GM12878 (cell line): ENCODE results near the gene PDZD7. TPM values are rescaled to one million over a fixed set of nuclear protein-coding genes. Genes with fewer than 3 reads are reported as not detected.

ENCODE experiments used
- CBX3 ChIP-seq: fragments of 200-600 bp; sonication (generic); IDR thresholded peaks from 2 replicates; pipeline ENCODE4 v1.6.1; 2016; ENCODE audit warnings: low read depth, borderline replicate concordance
- ESRRA ChIP-seq: IDR thresholded peaks from 2 replicates; pipeline ENCODE4 v1.6.1; 2012; ENCODE audit warnings: mild to moderate bottlenecking, low read length, improper control_type of control experiment
- IKZF1 ChIP-seq: fragments of 450-650 bp; conservative IDR thresholded peaks from 2 replicates; pipeline ENCODE4 v1.6.1; 2017; ENCODE audit warnings: antibody characterized with exemption, mild to moderate bottlenecking
- MEF2A ChIP-seq: IDR thresholded peaks from 2 replicates; pipeline ENCODE4 v1.6.1; 2011; ENCODE audit warnings: low read depth, mild to moderate bottlenecking, low read length, moderate library complexity; ENCODE audit not compliant: insufficient read depth
- NBN ChIP-seq: fragments of 450-650 bp; IDR thresholded peaks from 2 replicates; pipeline ENCODE4 v1.6.1; 2016
- NFIC ChIP-seq: IDR thresholded peaks from 2 replicates; pipeline ENCODE4 v1.6.1; 2012; ENCODE audit warnings: low read depth, mild to moderate bottlenecking, inconsistent platforms, low read length, moderate library complexity
- NRF1 ChIP-seq: conservative IDR thresholded peaks from 2 replicates; pipeline ENCODE4 v1.6.1; 2011; ENCODE audit warnings: mild to moderate bottlenecking, low read depth, low read length, improper control_type of control experiment
- POU2F2 ChIP-seq: IDR thresholded peaks from 3 replicates; pipeline ENCODE4 v1.6.1; 2011; ENCODE audit warnings: low read depth, mild to moderate bottlenecking, low read length, borderline replicate concordance
- RAD21 ChIP-seq: IDR thresholded peaks from 2 replicates; pipeline ENCODE4 v1.6.1; 2011; ENCODE audit warnings: mild to moderate bottlenecking, low read depth, low read length, moderate library complexity; ENCODE audit not compliant: insufficient read depth
- SMC3 ChIP-seq: IDR thresholded peaks from 2 replicates; pipeline ENCODE4 v1.6.1; 2011; ENCODE audit warnings: low read length, improper control_type of control experiment, borderline replicate concordance
- SUZ12 ChIP-seq: fragments of 200-600 bp; sonication (generic); IDR thresholded peaks from one replicate; pipeline ENCODE4 v1.6.1; 2018; ENCODE audit warnings: antibody characterized with exemption, mild to moderate bottlenecking; ENCODE audit not compliant: unreplicated experiment
- YBX1 ChIP-seq: fragments of 450-650 bp; IDR thresholded peaks from 2 replicates; pipeline ENCODE4 v1.6.1; 2016; ENCODE audit warnings: antibody characterized with exemption
- ZBED1 ChIP-seq: IDR thresholded peaks from 2 replicates; pipeline ENCODE4 v1.6.1; 2016; ENCODE audit warnings: borderline replicate concordance
- polyA plus RNA-seq, 11 experiments: library from polyadenylated mRNA; depleted of rRNA in 4 of 11; unstranded in 6 of 11; stranded (reverse) in 5 of 11; fragments of >200 nt; fragmentation: Nextera tagmentation in 4 of 11; fragmentation: Illumina TruSeq in 1 of 11; extraction: Ambion mirVana in 4 of 11; extraction: Trizol in 1 of 11; gene quantifications; 1 replicate in 1 of 11; 2 replicates in 10 of 11; pipeline versions ENCODE4 v1.2.1 to v1.2.3, GENCODE V29; 2011 to 2016; ENCODE audit warnings: inconsistent platforms in 2 of 11, missing spikeins in 2 of 11, low read depth in 1 of 11
- total RNA-seq, 4 experiments: library from RNA; depleted of rRNA in 3 of 4; stranded (reverse); fragments of >200 nt in 3 of 4; fragmentation: Illumina TruSeq in 1 of 4; extraction: Trizol in 1 of 4; gene quantifications; 2 replicates each; pipeline versions ENCODE4 v1.2.1 to v1.2.3, GENCODE V29; 2013 to 2021
- TF ChIP-seq, protein P1 (sequence below): IDR thresholded peaks from 2 replicates; pipeline ENCODE4 v1.6.1; 2011; ENCODE audit warnings: low read depth, mild to moderate bottlenecking, low read length, moderate library complexity, borderline replicate concordance; ENCODE audit errors: extremely low read depth
- TF ChIP-seq, protein P2 (sequence below): fragments of 450-650 bp; IDR thresholded peaks from 2 replicates; pipeline ENCODE4 v1.6.1; 2016; ENCODE audit warnings: mild to moderate bottlenecking
- TF ChIP-seq, protein P3 (sequence below): fragments of 450-650 bp; IDR thresholded peaks from 2 replicates; pipeline ENCODE4 v1.6.1; 2016; ENCODE audit warnings: mild to moderate bottlenecking
- TF ChIP-seq, protein P4 (sequence below): fragments of 450-650 bp; formaldehyde crosslinking; IDR thresholded peaks from 2 replicates; pipeline ENCODE4 v1.5.0; 2022; ENCODE audit warnings: mild to moderate bottlenecking, missing genetic modification characterization

The PDZD7 gene
- total and polyA plus RNA-seq, 10 of the 15 experiments (the other 5 are each of a cell fraction or from before 2014, with no cell fraction given), result 0.01 to 0.20 (median 0.03) TPM; not detected in 7

DNA sequence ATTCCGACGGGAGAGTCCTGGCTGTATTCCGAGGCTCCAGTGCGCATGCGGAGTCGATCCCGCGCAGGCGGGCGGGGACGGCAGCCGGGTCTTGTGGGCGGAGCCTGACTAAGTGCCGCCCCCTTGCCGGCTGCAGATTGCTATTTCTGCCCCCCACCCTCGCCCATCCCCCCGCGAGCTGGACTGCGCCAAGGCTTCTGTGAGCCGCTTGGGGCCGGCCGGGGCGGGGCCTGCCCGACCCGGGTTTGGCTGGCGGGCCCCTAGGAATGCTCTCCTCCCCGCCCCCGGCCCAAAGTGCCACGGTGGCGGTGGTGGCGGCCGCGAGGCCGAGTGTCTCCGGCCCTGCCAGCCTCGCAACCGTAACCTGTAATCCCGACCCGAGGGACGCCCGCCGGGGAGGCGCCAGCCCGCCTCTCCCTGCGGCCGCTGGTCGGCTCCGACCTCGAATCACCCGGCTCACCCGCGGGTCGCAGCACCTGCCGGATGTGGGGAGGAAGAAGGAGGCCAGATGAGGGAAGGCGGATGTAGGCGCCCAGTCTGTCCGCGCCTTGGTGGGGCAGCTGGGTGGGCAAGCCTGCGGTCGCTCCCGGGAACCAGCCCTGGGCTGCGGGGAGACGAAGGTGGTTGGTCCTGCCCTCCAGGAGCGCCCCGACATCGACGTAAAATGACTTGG, 30.2 kb upstream of the PDZD7 start (continued):
- no peak for TF ChIP-seq POU2F2
- no peak for TF ChIP-seq CBX3
- no peak for TF ChIP-seq MEF2A
- peak; percentile 71 for TF ChIP-seq NRF1
- no peak for TF ChIP-seq SUZ12
- TF ChIP-seq RAD21, result no peak
- no peak for TF ChIP-seq ESRRA
- no peak for TF ChIP-seq YBX1
- TF ChIP-seq, protein P1, sequence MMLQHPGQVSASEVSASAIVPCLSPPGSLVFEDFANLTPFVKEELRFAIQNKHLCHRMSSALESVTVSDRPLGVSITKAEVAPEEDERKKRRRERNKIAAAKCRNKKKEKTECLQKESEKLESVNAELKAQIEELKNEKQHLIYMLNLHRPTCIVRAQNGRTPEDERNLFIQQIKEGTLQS, result no peak
- TF ChIP-seq SMC3, result no peak; the same call in 1 of the 2 replicates
- peak; percentile 91 for TF ChIP-seq IKZF1
- TF ChIP-seq NBN, result peak; percentile 71
- TF ChIP-seq, protein P2, sequence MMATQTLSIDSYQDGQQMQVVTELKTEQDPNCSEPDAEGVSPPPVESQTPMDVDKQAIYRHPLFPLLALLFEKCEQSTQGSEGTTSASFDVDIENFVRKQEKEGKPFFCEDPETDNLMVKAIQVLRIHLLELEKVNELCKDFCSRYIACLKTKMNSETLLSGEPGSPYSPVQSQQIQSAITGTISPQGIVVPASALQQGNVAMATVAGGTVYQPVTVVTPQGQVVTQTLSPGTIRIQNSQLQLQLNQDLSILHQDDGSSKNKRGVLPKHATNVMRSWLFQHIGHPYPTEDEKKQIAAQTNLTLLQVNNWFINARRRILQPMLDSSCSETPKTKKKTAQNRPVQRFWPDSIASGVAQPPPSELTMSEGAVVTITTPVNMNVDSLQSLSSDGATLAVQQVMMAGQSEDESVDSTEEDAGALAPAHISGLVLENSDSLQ, result no peak
- TF ChIP-seq ZBED1, result no peak; the same call in 1 of the 2 replicates
- TF ChIP-seq, protein P3, sequence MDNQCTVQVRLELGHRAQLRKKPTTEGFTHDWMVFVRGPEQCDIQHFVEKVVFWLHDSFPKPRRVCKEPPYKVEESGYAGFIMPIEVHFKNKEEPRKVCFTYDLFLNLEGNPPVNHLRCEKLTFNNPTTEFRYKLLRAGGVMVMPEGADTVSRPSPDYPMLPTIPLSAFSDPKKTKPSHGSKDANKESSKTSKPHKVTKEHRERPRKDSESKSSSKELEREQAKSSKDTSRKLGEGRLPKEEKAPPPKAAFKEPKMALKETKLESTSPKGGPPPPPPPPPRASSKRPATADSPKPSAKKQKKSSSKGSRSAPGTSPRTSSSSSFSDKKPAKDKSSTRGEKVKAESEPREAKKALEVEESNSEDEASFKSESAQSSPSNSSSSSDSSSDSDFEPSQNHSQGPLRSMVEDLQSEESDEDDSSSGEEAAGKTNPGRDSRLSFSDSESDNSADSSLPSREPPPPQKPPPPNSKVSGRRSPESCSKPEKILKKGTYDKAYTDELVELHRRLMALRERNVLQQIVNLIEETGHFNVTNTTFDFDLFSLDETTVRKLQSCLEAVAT, result no peak
- TF ChIP-seq, protein P4, sequence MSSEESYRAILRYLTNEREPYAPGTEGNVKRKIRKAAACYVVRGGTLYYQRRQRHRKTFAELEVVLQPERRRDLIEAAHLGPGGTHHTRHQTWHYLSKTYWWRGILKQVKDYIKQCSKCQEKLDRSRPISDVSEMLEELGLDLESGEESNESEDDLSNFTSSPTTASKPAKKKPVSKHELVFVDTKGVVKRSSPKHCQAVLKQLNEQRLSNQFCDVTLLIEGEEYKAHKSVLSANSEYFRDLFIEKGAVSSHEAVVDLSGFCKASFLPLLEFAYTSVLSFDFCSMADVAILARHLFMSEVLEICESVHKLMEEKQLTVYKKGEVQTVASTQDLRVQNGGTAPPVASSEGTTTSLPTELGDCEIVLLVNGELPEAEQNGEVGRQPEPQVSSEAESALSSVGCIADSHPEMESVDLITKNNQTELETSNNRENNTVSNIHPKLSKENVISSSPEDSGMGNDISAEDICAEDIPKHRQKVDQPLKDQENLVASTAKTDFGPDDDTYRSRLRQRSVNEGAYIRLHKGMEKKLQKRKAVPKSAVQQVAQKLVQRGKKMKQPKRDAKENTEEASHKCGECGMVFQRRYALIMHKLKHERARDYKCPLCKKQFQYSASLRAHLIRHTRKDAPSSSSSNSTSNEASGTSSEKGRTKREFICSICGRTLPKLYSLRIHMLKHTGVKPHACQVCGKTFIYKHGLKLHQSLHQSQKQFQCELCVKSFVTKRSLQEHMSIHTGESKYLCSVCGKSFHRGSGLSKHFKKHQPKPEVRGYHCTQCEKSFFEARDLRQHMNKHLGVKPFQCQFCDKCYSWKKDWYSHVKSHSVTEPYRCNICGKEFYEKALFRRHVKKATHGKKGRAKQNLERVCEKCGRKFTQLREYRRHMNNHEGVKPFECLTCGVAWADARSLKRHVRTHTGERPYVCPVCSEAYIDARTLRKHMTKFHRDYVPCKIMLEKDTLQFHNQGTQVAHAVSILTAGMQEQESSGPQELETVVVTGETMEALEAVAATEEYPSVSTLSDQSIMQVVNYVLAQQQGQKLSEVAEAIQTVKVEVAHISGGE, result no peak
- no peak for TF ChIP-seq NFIC
